Measurements from ENCODE around the gene CHCHD6. TPM values are rescaled to one million over a fixed set of nuclear protein-coding genes. Genes with fewer than 3 reads are reported as not detected.
A peak's percentile ranks its signal among the peaks of the same experiment; 100 is the strongest.

CHCHD6 gene
- total RNA-seq, 1 experiment from 2014 or later: 40.9 TPM

GRCh38 chr3:126954141-126954842 lies 250.3 kb downstream of the CHCHD6 start:
- Mint-ChIP-seq H3K4me1 (no peaks in the 10 kb centered on the region), H3K4me3 (no peak overlapping the region), H3K9me3 (no peaks in the 10 kb centered on the region), H3K27me3 (ENCODE audit: low read depth) (no peaks in the 10 kb centered on the region), H3K36me3 (no peaks in the 10 kb centered on the region), H3K27ac (peak overlapping the region; percentile 62)
- POLR2A ChIA-PET: no interaction called here
- ATAC-seq: no peak
- CTCF ChIA-PET: no interaction called here
- TF ChIP-seq CTCF (IDR thresholded peaks at IDR 0.05) (no peak), IRF1 (CRISPR knock-in tag; IDR thresholded peaks at IDR 0.05) (no peak), CREM (CRISPR knock-in tag; IDR thresholded peaks at IDR 0.05) (no peak), ZNF423 (CRISPR knock-in tag; IDR thresholded peaks at IDR 0.05) (no peak), JAZF1 (CRISPR knock-in tag; IDR thresholded peaks at IDR 0.05) (no peak), IRF2 (CRISPR knock-in tag; IDR thresholded peaks at IDR 0.05; ENCODE audit: borderline replicate concordance, low read depth) (no peak), JUN (CRISPR knock-in tag; IDR thresholded peaks at IDR 0.05) (no peak), E2F1 (CRISPR knock-in tag; IDR thresholded peaks at IDR 0.05) (no peak)
- DNase-seq (ENCODE audit: low spot score): peak; percentile 5

- H3K27ac Mint-ChIP-seq: no peak overlapping the region; the same call in 1 of the 2 replicates
- DNase-seq (ENCODE audit: low spot score): peak; percentile 5
- ATAC-seq: no peak
- H3K9me3 Mint-ChIP-seq: no peaks in the 10 kb centered on the region
- POLR2A ChIA-PET: no interaction called here
- H3K4me3 Mint-ChIP-seq: no peak overlapping the region
- H3K4me1 Mint-ChIP-seq: peaks cover 8% of the 10 kb centered on the region
- CTCF ChIA-PET: interaction anchor here (1.8 to 1.9 kb wide), 2 partner anchors 10 to 203 kb away, joined by 5 to 8 read pairs; no protein-coding TSS in a partner anchor
- H3K27me3 Mint-ChIP-seq (ENCODE audit: low read depth): no peaks in the 10 kb centered on the region
- no peak for TF ChIP-seq PREB (CRISPR knock-in tag; IDR thresholded peaks at IDR 0.05; ENCODE audit: borderline replicate concordance)
- no peak for TF ChIP-seq ZNF671 (CRISPR knock-in tag; IDR thresholded peaks at IDR 0.05)
- TF ChIP-seq E2F4 (CRISPR knock-in tag; IDR thresholded peaks at IDR 0.05; ENCODE audit: borderline replicate concordance, low read depth): no peak
- no peak for TF ChIP-seq ZMAT4 (CRISPR knock-in tag; IDR thresholded peaks at IDR 0.05)
- no peak for TF ChIP-seq ZNF317 (CRISPR knock-in tag; IDR thresholded peaks at IDR 0.05; ENCODE audit: borderline replicate concordance, low read depth)
- no peak for TF ChIP-seq NR1H2 (CRISPR knock-in tag; IDR thresholded peaks at IDR 0.05)
- no peak for TF ChIP-seq SMAD3 (CRISPR knock-in tag; IDR thresholded peaks at IDR 0.05; ENCODE audit: borderline replicate concordance)
- no peak for TF ChIP-seq GRHL2 (CRISPR knock-in tag; IDR thresholded peaks at IDR 0.05; ENCODE audit: insufficient replicate concordance, severe bottlenecking)
- no peak for TF ChIP-seq CREB1 (CRISPR knock-in tag; IDR thresholded peaks at IDR 0.05)
- TF ChIP-seq IRF2 (CRISPR knock-in tag; IDR thresholded peaks at IDR 0.05; ENCODE audit: borderline replicate concordance, low read depth): no peak
- TF ChIP-seq E2F5 (CRISPR knock-in tag; IDR thresholded peaks at IDR 0.05): no peak
- TF ChIP-seq CDX4 (CRISPR knock-in tag; IDR thresholded peaks at IDR 0.05; ENCODE audit: borderline replicate concordance): no peak
- no peak for TF ChIP-seq JUN (CRISPR knock-in tag; IDR thresholded peaks at IDR 0.05)
- TF ChIP-seq MXD4 (CRISPR knock-in tag; IDR thresholded peaks at IDR 0.05; ENCODE audit: borderline replicate concordance): no peak
- TF ChIP-seq TEAD4 (CRISPR knock-in tag; IDR thresholded peaks at IDR 0.05): no peak
- TF ChIP-seq ZNF416 (CRISPR knock-in tag; IDR thresholded peaks at IDR 0.05): no peak
- TF ChIP-seq KAT7 (CRISPR knock-in tag; IDR thresholded peaks at IDR 0.05; ENCODE audit: borderline replicate concordance): no peak
- no peak for TF ChIP-seq TP53 (CRISPR knock-in tag; IDR thresholded peaks at IDR 0.05)
- no peaks in the 10 kb centered on the region for H3K36me3 Mint-ChIP-seq
Observed at GRCh38 chr3:126955004-126955790, 251.2 kb downstream of the CHCHD6 start.

Measured in WTC11 (cell line).